Lower lobe of right lung (tissue), 2 donors: Measurements from ENCODE around the gene SMCO1. TPM values are rescaled to one million over a fixed set of nuclear protein-coding genes. Genes with fewer than 3 reads are reported as not detected.
"Not testable (repeated sequence)": the region's sequence is repeated elsewhere in the genome, so short reads cannot be mapped to it uniquely, and the experiment has no call there.

Experiments
- ATAC-seq, 2 donors: fragments of 200-7000 bp; cut with Tn5 transposase; one replicate each; pipeline ENCODE4 v1.9.1; 2020 to 2022; ENCODE audit warnings: mild to moderate bottlenecking in 2 of 2, moderate library complexity in 2 of 2
- DNase-seq: peaks from one replicate; pipeline ENCODE4 v3.0.0-alpha.2; 2020
- H3K27ac ChIP-seq: fragments of 200-600 bp; one replicate; pipeline ENCODE4 v1.8.0; 2022
- H3K27me3 ChIP-seq: fragments of 200-600 bp; one replicate; pipeline ENCODE4 v1.8.0; 2022; ENCODE audit warnings: low read depth
- H3K36me3 ChIP-seq: fragments of 200-600 bp; one replicate; pipeline ENCODE4 v1.8.0; 2022; ENCODE audit warnings: mild to moderate bottlenecking
- H3K4me1 ChIP-seq: fragments of 200-600 bp; one replicate; pipeline ENCODE4 v1.8.0; 2022
- H3K4me3 ChIP-seq: fragments of 200-600 bp; one replicate; pipeline ENCODE4 v1.8.0; 2022; ENCODE audit warnings: mild to moderate bottlenecking
- H3K9me3 ChIP-seq: fragments of 200-600 bp; one replicate; pipeline ENCODE4 v1.8.0; 2022
- CTCF ChIP-seq: fragments of 200-600 bp; IDR thresholded peaks from one replicate; pipeline ENCODE4 v1.8.0; 2022; ENCODE audit warnings: antibody characterized with exemption, mild to moderate bottlenecking
- intact Hi-C: fragments of 100-400 bp; cut with DNase I; formaldehyde crosslinking; loops from one replicate; pipeline ENCODE4 v1.11.0; 2022
- total RNA-seq: library from RNA; stranded (reverse); fragmentation: NEBNext Ultra II Directional; extraction: Animal tissue kit (Norgen Biotek cat#: 25700); gene quantifications from one replicate; pipeline ENCODE4 v1.2.1, GENCODE V29; 2021
- donor health status: DM: no; HTN: yes; CAD: no; lungs with severe emphysema.

SMCO1 gene
- total RNA-seq, 1 donor from 2014 or later = not detected

- no peak for TF ChIP-seq CTCF
These were observed 37.5 kb downstream of the SMCO1 start for GRCh38 chr3:196477678-196478077.

DNA sequence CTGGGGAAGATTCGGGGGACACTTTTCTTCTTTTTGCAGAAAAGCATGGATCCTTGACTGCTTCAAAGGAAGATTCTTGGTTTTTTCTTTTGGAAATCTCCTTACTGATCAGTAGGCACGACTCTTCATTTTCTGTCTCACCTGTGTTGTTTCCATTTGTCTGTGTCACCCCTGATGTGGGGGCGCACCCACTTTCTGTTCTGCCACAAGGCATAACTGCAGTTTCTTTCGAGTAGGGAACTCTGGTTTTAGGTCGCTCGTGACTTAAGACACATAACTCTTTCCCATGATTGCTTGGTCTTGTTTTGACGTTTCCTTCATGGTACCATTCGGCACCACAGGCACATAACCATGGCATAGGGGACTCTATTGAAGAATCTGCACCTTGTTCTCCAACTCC is 42.9 kb downstream of the SMCO1 start:
- no peak for DNase-seq

More at GRCh38 chr3:196477678-196478077, 37.5 kb downstream of the SMCO1 start:
- Histone ChIP-seq H3K36me3 (peaks cover 94% of the 10 kb centered on the region), H3K4me1 (no peaks in the 10 kb centered on the region), H3K4me3 (no peak overlapping the region), H3K27ac (no peak overlapping the region), H3K27me3 (no peaks in the 10 kb centered on the region), H3K9me3 (no peaks in the 10 kb centered on the region)
- DNase-seq (no peak), ATAC-seq (no peak)
- intact Hi-C loops = no loop called here

GRCh38 chr3:196471551-196471950 is 43.6 kb downstream of the SMCO1 start:
- Histone ChIP-seq H3K4me3 (no peak overlapping the region), H3K27me3 (no peaks in the 10 kb centered on the region), H3K9me3 (no peaks in the 10 kb centered on the region), H3K36me3 (peaks cover 59% of the 10 kb centered on the region), H3K4me1 (no peaks in the 10 kb centered on the region), H3K27ac (no peak overlapping the region)
- DNase-seq (no peak), ATAC-seq (no peak)
- no peak for TF ChIP-seq CTCF
- intact Hi-C loops = no loop called here

More for the DNA sequence above, 42.9 kb downstream of the SMCO1 start:
- intact Hi-C loops = no loop called here
- ATAC-seq = no peak
- Histone ChIP-seq H3K9me3 (no peaks in the 10 kb centered on the region), H3K4me3 (no peak overlapping the region), H3K27ac (no peak overlapping the region), H3K36me3 (peaks cover 64% of the 10 kb centered on the region), H3K27me3 (no peaks in the 10 kb centered on the region), H3K4me1 (no peaks in the 10 kb centered on the region)
- TF ChIP-seq CTCF = no peak

DNA sequence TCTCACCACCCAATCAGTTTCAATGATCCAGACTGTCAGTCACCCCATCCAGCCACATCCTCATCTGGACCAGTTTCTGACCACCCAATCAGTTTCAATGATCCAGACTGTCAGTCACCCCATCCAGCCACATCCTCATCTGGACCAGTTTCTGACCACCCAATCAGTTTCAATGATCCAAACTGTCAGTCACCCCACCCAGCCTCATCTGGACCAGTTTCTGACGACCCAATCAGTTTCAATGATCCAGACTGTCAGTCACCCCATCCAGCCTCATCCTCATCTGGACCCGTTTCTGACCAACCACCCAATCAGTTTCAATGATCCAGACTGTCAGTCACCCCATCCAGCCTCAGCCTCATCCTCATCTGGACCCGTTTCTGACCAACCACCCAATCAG is 45.0 kb downstream of the SMCO1 start:
- DNase-seq, H3K27ac ChIP-seq, H3K9me3 ChIP-seq, intact Hi-C loops, ATAC-seq, H3K27me3 ChIP-seq, H3K4me1 ChIP-seq, H3K4me3 ChIP-seq: not testable (repeated sequence)
- peaks cover 49% of the 10 kb centered on the region for H3K36me3 ChIP-seq

DNA sequence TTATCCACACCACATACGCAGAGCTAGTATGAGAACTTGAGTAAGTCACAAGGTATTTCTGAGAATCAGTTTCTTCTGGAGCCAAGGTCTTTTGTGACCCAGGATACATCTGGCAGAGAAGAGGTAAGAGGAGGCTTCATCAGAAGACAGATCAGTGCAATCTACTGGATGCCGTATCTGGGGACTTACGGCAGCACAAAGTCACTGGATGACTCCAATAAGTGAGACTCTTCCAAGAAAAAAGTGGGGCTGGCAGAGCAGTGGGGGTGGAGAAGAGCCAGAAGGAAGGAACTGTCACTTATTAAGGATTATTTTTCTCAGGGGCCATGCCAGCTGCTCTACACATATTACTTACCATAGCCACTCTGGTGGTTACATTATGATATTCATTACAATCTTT is 51.3 kb downstream of the SMCO1 start:
- peaks cover 8% of the 10 kb centered on the region for H3K36me3 ChIP-seq
- no peak for TF ChIP-seq CTCF
- H3K4me3 ChIP-seq = no peak overlapping the region
- no peak overlapping the region for H3K27ac ChIP-seq
- no peaks in the 10 kb centered on the region for H3K27me3 ChIP-seq
- no peaks in the 10 kb centered on the region for H3K4me1 ChIP-seq
- no peaks in the 10 kb centered on the region for H3K9me3 ChIP-seq
- ATAC-seq (no peak), DNase-seq (no peak)
- intact Hi-C loops = no loop called here

- H3K36me3 ChIP-seq = peaks cover 8% of the 10 kb centered on the region
- no peak overlapping the region for H3K27ac ChIP-seq
- no peak for DNase-seq
- no peak overlapping the region for H3K4me3 ChIP-seq
- no peaks in the 10 kb centered on the region for H3K4me1 ChIP-seq
- no peak for ATAC-seq
- intact Hi-C loops = no loop called here
- H3K9me3 ChIP-seq = no peaks in the 10 kb centered on the region
- no peak for TF ChIP-seq CTCF
- H3K27me3 ChIP-seq = no peaks in the 10 kb centered on the region
These were observed 51.7 kb downstream of the SMCO1 start for GRCh38 chr3:196463478-196463756.

DNA sequence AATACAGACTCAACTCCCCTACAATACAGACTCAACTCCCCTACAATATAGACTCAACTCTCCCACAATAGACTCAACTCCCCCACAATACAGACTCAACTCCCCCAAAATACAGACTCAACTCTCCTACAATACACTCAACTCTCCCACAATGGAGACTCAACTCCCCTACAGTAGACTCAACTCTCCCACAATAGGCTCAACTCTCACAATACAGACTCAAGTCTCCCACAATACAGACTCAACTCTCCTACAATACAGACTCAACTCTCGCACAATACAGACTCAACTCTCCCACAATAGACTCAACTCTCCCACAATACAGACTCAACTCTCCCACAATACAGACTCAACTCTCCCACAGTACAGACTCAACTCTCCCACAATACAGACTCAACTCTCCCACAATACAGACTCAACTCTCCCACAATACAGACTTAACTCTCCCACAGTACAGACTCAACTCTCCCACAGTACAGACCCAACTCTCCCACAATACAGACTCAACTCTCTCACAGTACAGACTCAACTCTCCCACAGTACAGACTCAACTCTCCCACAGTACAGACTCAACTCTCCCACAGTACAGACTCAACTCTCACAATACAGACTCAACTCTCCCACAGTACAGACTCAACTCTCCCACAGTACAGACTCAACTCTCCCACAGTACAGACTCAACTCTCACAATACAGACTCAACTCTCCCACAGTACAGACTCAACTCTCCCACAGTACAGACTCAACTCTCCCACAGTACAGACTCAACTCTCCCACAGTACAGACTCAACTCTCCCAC is 52.3 kb downstream of the SMCO1 start:
- H3K4me3 ChIP-seq, H3K9me3 ChIP-seq, H3K27ac ChIP-seq, ATAC-seq, H3K4me1 ChIP-seq, intact Hi-C loops, H3K36me3 ChIP-seq, H3K27me3 ChIP-seq, DNase-seq: not testable (repeated sequence)
